NT2/D1 (cell line): Measurements from ENCODE around the gene DIP2C.

Experiments
- SUZ12 ChIP-seq: IDR thresholded peaks from 2 replicates; pipeline ENCODE4 v1.6.1; 2011; ENCODE audit not compliant: insufficient read length, insufficient read depth; ENCODE audit errors: extremely low read depth
- YY1 ChIP-seq: IDR thresholded peaks from 2 replicates; pipeline ENCODE4 v1.6.1; 2011; ENCODE audit not compliant: insufficient read length, insufficient read depth
- ZNF274 ChIP-seq: IDR thresholded peaks from 2 replicates; pipeline ENCODE4 v1.6.1; 2011; ENCODE audit warnings: mild to moderate bottlenecking, low read depth, low read length

GRCh38 chr10:522350-522749 is 167.1 kb downstream of the DIP2C start:
- TF ChIP-seq ZNF274 (no peak), SUZ12 (no peak), YY1 (no peak)
